HG02981 (cell line): Measurements from ENCODE around the gene TAF8.

Experiments used
- ATAC-seq: cut with Tn5 transposase; IDR thresholded peaks from one replicate; pipeline ENCODE4 v1.9.1; 2021; ENCODE audit warnings: mild to moderate bottlenecking, moderate library complexity; ENCODE audit not compliant: unreplicated experiment

The TAF8 gene

DNA sequence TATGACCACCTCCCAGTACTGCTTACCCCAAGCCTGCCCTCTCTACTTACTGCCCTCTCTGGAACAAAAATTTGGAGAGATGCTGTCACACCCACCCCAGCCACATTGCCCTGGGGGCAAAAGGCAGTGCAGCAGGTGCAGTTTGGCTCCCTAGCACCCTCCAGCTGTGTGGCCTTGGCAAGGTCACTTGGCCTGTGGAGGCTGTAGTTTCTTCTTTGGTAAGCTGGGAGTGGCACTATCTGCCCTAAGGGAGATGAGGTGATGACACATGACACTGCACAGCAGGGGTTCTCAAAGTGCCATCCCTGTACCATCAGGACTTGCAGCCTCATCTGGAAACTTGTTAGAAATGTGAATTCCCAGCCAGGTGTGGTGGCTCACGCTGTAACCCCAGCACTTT, 44.8 kb downstream of the TAF8 start:
- ATAC-seq, result no peak

DNA sequence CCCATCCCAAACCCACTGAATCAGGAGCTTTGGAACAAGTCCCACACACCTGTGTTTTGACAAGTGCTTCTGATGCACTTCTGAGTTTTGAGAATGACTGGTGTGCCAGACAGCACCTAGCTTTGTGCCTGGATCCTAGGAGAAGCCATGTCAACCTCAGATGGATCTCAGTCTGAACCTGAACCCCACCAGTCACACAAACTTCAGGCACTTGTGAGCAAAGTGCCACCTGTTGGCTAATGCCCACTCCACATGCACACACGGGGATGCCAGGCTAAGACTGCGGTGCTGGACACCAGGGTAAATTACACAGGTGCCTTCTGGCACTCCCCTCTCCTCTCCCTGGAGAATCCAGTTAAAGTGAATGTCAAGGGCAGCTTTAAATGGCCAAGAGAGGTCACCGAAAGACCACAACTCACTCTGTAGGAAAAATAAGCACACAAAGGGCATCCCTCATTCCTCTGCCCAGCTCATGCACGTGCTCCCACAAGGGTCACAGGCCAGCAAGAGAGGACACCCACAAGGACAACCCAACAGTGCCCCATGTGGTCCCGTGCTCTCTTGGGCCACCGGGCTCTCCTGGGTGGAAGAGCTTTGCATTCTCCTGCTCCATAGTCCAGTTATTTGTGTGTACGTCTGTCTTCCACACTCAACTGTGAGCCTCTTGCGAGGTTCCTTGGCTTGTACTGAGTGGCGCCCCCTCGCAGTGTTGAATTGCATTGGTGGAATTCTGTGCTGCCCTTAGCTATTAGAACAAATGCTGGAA, 45.6 kb downstream of the TAF8 start:
- ATAC-seq, result no peak

DNA sequence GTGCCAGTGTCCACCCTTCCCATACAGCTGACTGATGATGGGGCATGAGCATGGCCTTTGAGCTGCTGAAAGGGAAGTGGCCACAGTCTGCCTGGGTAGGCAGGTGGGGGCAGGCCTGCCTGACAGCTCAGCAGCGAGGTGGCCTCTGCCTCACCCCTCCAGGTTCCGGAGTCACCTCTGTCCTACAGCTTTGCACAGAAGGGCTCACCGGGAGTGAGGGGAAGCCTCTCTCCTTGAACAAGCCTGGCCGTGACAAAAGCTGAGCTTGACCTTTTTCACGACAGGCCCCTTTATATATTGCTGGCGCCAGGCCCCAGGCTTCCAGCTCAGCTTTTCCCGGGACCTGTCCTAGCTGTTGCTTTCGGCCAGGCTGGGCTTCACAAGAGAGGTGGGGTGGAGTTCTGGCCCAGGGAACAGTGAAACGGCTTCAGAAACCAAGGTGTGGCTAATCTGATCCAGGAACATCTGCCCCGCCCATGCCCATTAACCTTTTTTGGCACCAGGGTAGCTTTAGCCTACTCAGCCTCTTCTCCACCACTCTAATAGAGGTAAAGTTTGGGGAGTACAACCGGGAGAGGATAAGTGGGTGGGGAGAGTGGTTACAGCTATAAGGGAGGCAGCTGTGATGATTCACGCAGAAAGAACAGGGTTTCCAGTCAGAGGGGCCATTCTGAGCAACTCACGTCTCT, 49.2 kb downstream of the TAF8 start:
- ATAC-seq, result no peak

DNA sequence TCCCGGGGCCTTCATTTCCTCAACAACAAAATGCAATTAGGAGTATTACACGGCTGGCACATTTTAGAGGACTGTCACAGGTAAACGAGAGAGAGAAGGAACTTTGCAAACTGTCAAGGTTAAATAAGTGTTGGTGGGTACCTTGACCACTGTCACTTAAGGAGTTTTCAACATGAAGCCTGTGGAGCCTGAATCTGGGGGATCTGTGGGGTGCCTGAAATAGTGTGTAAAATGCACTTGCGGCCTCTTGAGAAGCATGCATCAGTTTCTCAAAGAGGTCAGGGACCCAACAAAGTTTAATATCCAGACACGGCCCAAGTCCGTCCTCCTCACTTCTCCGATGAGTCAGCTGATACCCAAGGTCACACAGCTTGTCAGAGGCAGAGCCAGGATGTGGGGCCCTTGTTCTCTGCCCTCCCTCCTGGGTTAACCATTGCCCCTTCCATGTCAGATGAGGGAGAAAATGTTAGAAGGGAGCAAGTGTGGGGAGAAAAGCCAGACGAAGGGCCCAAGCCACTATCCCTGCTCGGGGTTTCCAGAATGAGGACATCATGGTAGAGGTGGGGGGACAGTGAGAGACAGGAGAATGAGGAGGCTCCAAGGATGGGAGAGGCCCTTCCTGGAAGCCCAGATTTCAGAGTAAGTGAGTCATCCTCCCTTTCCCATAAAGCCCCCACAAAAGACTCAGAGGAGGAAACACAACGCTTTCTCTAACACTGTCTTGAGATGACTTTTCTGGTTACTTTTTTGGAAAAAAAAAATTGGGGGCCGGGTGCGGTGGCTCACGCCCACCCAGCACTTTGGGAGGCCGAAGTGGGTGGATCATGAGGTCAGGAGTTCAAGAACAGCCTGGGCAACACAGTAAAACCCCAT, 49.9 kb downstream of the TAF8 start:
- ATAC-seq, result no peak

DNA sequence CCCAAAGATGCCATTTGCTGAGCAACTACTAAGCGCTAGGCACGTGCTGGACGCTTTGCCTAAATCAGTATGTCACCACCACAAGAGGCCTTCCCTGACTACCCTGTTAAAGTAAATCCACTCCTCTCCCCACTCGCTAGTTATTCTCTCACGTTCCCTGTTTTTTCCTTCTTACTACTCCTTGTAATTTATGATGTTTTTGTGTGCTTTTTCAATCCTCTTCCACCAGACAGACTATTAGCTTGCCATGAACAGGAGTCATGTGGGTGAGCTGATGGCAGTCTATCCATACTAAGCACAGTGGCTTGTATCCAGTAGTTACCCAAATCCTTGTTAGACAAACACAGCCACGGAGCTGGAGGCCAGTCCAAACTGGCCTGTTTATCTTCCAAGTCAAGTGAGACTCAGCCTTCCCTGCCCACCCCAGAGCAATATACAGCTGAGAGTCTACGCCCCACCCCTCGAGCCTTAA, 50.9 kb downstream of the TAF8 start:
- ATAC-seq, result no peak

DNA sequence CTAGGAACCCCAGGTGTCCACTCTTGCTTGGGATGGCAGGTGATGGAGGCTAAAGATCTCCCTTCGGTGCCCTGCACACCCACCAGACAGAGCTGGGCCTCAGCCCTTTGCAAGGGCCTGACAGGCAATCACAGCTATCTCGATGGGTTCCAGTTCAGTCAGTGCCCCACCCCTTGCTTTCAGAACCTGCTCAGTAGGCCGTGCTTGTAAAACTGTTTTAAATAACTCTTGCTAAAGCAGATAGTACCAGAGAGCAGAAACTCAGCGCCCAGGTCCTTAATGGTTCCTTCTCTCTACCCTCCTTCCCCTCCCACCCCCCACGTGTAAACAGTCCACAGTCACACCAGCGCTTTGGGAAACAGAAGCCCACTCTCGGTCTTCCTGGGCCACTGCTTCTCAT, 52.9 kb downstream of the TAF8 start:
- ATAC-seq, result no peak

DNA sequence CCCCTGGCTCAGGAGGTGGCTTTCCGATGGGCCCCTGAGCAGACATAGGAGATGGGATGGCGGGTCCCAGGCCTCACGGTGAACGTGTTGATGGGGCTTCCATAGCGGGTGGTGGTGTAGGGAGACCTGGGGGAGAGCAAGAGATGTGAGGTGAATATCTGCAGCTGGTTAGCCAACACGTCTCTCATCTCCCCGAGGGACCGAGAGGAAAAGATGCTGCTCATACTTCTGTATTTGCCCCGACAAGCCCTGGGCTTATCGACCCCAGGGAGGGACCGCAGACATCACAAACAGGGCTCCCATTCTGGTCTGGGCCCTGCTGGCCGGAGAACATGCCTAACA, 53.4 kb downstream of the TAF8 start:
- ATAC-seq, result no peak

DNA sequence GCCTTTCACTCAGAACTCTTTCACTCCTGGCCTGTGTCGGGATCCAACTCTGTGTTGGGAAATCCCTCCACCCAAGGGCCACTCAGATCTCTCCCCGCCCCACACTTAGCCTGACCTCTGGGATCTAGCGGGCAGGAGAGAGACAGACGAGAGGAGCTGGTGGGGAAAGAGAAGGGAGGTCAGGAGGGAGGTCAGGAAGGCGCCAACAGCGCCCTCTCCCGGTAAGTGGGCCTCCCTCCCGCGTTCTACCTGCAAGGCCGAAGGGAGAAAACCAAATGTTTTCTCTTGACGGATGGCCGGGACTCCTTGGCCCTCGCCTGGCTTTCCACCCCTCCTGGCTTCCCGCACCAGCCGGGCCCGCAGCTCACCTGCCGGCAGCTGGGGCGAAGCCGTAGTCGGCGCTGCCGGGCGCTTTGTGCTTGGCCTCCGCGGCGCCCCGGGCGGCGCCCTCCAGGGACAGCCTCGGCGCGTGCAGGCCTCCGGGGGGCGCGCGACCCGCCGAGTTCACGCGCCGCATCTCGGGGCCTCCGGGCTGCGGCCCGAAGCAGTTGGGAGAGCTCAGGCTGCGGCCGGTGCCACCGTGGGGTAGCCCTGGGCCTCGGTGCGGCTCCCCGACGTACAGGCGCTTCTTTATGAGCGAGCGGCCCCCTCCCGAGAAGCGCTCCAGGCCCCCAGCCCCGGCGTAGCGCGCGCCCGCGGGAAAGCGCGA, 53.9 kb downstream of the TAF8 start:
- peak; percentile 55 for ATAC-seq

DNA sequence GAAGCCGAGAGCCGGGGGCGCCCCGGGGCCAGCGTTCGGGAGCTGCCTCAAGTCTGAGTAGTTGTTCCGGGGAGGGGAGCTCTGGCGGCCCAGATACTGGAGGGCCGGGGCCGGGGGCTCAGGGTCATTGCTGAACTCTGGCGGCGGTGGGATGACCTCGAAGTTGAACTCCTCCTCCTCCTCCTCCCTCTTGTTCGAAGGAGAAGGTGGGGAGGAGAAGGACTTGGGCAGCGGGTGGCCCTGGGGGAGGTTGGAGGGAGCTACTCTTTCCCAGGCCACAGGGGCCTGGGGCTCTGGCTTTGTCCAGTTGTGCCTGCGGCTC, 54.4 kb downstream of the TAF8 start:
- no peak for ATAC-seq

DNA sequence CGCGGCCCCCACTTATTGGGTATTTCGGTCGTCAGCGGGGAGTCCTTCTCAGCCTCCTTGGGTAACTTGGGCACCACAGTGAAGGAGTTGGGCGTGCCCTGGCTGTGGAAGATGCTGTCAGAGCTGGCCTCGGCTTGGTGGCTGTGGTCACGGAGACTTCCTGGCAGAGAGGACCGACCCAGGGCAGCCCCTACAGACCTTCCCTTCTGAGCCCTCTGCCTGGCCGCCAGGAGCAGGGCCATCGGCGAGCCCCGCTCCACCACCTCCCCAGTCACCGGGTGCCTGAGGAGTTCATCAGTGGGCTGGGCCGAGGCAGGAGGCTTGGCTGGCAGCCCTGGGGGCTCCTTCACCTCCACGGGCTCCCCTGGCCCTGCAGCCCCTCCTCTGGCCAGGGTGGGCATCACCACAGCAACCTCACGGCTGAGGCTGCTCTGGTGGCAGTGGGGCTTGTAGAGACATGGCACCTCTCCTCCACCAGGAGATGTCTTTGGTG, 54.9 kb downstream of the TAF8 start:
- ATAC-seq, result no peak

DNA sequence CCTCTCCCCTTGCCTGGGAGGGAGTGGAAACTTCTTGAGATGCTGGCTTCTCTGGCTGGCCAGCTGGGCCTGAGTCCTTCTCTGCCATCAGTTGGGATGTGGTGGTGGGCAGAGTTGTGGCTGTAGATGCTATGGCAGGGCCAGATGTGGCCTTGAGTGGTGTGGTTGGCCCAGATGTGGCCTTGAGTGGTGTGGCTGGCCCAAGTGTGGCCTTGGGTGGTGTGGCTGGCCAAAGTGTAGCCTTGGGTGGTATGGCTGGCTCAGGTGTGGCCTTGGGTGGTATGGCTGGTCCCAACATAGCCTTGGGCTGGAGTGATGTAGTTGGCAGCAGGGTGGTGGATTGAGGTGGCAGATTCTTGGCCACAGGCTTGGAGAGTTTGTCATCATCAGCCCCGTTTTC, 55.4 kb downstream of the TAF8 start:
- ATAC-seq, result no peak

DNA sequence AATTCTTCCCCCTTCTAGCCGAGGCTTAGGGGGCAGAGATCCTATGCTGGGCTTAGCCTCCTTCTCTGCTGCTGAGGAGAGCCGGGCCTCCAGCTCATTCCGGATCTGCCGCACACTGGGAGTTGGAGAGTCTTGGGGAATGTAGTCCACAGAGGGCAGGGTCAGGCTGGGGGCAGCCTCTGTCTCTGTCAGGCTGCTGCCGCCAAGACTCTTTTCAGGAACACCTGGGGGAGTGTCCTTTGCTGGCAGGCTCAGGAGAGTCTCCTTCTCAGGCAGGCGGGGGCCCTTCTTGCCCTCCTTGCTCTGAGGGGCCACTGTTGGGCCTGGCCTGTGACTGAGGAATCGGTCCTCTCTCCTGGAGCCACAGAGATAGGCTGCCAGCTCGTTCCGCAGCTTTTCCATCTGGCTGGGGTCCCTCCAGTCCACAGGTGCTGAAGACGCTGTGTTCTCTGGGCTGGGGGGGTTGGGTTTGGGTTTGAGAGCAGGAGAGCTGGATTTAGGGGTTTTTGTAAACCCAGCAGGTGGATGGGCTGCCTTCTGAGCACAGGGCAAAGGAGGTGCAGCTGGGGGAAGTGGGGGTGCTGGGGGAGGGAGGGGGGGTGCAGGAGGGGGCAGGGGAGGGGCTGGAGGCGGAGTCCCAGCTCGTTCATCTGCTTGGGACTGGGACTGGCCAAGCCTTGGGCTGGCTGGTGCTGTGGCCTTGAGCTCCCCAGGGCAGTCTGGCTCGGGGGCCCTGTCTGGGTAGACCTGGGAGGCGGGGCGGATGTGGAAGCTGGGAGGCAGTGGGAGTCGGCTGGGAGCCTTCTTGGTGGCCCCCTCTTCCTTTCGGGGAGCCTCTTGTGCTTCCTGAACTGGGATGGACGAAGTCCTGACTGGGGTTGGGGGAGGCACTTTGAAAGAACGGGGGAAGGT, 56.0 kb downstream of the TAF8 start:
- no peak for ATAC-seq

DNA sequence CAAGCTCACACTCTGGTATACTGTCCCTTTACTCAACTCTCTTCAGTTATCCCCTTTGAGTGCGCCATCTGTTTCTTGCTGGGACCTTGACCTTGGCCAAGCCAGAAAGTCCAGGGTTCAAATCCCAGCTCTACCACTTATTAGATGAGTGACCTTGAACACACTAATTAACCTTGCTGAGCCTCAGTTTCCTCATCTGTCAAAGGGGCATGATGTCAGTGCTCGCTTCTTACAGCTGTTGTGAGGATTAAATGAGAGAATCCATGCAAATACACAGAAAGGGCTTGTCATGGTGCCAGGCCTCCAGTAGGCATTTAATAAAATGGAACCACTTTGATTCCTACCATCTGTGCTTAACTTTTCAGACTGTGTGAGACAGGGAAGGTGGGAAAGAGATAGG, 57.7 kb downstream of the TAF8 start:
- no peak for ATAC-seq

DNA sequence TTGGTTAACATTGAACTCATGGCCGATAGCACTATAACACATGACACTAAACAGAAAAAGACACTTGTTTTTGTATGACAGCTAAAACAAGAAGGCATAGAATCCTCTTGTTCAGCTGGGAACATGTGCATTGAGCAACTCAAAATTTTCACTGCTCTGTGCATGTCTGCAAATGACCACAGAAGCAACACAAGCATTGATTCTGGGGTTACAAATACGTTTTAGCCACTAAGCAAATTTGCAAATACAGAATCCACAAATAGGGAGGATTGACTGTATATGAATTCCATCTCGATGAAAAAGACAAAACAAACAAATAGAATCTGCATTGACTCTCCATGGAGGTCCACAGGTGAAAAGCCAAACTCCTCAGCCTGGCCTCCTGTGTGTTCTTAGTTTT, 60.4 kb downstream of the TAF8 start:
- ATAC-seq, result no peak

DNA sequence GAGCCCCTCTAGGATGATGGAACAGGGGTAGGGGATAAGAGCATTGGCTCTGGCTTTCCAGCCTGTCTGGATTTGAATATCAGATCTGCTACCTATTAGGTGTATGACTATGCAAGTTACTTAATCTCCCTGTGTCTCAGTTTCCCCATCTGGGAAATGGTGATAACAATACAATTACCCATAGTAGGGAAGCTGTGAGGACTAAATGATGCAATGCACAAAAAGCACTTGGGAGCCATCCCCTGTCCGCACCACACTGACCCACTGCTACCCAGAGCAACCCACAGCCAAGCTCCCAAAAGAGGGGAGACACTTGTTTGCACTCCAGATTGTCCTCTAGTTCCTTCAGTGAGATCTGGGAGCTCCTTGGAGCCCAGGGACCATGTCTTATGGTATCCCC, 62.0 kb downstream of the TAF8 start:
- ATAC-seq, result no peak

DNA sequence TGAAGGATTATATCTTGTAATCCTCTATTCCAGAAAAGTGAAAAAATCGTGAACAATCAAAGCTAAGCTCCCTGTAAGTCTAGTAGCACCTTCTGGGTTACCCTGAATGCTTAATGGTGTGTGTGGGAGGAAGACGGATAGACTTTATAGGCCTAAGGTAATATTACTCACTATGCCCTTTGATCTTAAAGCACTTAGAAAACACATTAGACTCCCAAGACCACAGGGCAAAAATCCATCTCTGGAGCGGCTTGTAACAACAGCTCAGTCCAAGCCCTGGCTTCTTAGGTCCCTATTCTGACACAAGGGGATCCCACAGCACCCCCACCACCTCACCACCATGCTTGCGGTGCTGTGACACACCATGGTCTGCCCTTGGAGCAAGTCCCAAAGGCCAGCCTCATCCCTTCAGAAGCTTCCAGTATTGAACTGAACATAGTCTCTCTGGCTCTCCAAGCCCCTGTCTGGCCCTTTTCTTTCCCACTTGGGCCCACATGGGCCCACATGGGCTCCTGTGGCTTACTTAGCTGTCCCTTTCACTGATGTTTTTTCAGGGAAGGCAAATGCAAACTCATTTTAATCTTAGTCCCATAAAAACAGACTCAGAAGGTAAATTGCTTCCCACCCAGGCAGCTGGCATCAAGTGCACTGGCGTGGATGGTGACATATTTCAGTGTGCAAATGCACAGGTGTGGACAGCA, 63.8 kb downstream of the TAF8 start:
- no peak for ATAC-seq

DNA sequence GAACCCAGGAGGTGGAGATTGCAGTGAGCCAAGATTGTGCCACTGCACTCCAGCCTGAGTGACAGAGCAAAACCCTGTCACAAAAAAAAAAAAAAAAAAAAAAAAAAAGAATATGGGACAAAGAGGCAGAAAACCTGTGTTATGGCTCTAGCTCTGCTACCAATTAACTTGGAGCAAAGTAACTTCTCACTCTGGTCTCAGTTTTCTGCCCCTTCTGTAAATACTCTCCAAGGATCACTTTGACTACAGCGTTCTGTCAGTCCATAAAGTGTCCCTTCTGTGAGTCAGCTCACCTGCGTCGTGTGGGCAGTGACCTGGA, 67.5 kb downstream of the TAF8 start:
- no peak for ATAC-seq

DNA sequence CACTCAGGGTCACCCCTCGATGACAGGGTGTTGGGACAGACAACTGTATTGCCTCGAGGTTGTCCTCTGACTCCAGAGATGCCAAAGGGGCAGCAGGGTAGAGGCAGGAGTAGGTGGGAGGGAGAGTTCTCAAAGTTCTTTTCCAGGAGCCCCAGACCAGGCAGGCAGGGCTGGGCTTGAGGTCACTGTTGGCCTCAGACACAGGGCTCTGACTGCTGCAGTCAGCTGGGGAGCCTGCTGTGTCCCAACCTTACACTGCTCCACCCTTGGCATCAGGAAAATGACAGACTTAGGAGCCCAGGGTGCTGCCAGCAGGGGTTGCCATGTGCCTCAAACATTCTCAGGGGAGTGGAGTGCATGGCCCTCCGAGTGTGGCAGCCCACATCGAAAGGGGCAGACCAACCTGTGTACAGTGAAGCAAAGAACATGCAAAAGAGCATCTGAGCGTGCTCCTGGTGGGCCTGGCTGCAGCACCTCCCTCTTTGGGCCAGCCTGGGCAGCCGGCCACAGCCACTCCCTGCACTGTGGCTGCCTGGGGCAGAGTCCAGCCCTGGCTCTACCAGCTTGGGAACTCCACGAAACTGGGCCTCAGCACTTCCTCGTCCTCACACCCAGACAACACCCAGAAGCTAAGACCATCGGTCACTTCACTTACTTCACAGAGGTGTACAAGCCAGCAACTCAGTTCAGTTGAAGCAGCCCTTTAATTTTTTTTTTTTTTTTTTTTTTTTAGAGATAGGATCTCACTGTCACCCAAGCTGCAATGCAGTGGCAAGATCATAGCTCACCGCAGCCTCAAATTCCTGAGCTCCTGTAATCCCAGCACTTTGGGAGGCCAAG, 68.1 kb downstream of the TAF8 start:
- ATAC-seq, result no peak
